K562 (cell line): Measurements from ENCODE around the gene ERCC2. TPM values are rescaled to one million over a fixed set of nuclear protein-coding genes. Genes with fewer than 3 reads are reported as not detected.
A peak's percentile ranks its signal among the peaks of the same experiment; 100 is the strongest.

Experiments used
- FOXA3 ChIP-seq, 2 experiments: fragments of 450-650 bp in 1 of 2; sonication (generic) in 1 of 2; formaldehyde crosslinking; IDR thresholded peaks in 1 of 2; conservative IDR thresholded peaks in 1 of 2; 2 replicates each; pipeline versions ENCODE4 v1.4.0 to v1.8.0; 2020 to 2022; ENCODE audit warnings: mild to moderate bottlenecking in 2 of 2, missing genetic modification reagents in 1 of 2
- FOXM1 ChIP-seq, 2 experiments: fragments of 450-650 bp in 1 of 2; sonication (generic) in 1 of 2; formaldehyde crosslinking in 1 of 2; IDR thresholded peaks; 2 replicates each; pipeline versions ENCODE4 v1.6.1 to v1.9.0; 2017 to 2022; ENCODE audit warnings: low read depth in 2 of 2, mild to moderate bottlenecking in 2 of 2, missing genetic modification reagents in 1 of 2, moderate library complexity in 1 of 2
- KDM4B ChIP-seq, 2 experiments: fragments of 450-650 bp in 1 of 2; sonication (generic) in 1 of 2; IDR thresholded peaks; 2 replicates each; pipeline ENCODE4 v1.6.1; 2016 to 2017; ENCODE audit warnings: borderline replicate concordance in 2 of 2, antibody characterized with exemption in 1 of 2, low read depth in 1 of 2, mild to moderate bottlenecking in 1 of 2
- MAZ ChIP-seq, 2 experiments: fragments of 450-650 bp in 1 of 2; sonication (generic) in 1 of 2; formaldehyde crosslinking; IDR thresholded peaks in 1 of 2; conservative IDR thresholded peaks in 1 of 2; 2 replicates each; pipeline versions ENCODE4 v1.4.0 to v1.5.0; 2020; ENCODE audit warnings: mild to moderate bottlenecking in 1 of 2, missing genetic modification reagents in 1 of 2
- POLR2G ChIP-seq: fragments of 200-400 bp; formaldehyde crosslinking; IDR thresholded peaks from 2 replicates; pipeline ENCODE4 v1.6.1; 2017; ENCODE audit warnings: low read depth, mild to moderate bottlenecking, antibody characterized with exemption, low read length, moderate library complexity
- SAFB2 ChIP-seq: fragments of 200-400 bp; formaldehyde crosslinking; IDR thresholded peaks from 2 replicates; pipeline ENCODE4 v1.6.1; 2018; ENCODE audit warnings: borderline replicate concordance, low read length, low read depth, moderate library complexity; ENCODE audit not compliant: severe bottlenecking
- SP2 ChIP-seq: IDR thresholded peaks from 2 replicates; pipeline ENCODE4 v1.6.1; 2011; ENCODE audit warnings: mild to moderate bottlenecking, low read depth, low read length, moderate library complexity; ENCODE audit not compliant: poor library complexity, severe bottlenecking; ENCODE audit errors: extremely low read depth
- SRSF7 ChIP-seq: fragments of 200-400 bp; formaldehyde crosslinking; optimal IDR thresholded peaks from 2 replicates; pipeline ENCODE3; 2017; ENCODE audit warnings: mild to moderate bottlenecking, low read depth, low read length
- ZBTB1 ChIP-seq: sonication (generic); formaldehyde crosslinking; IDR thresholded peaks from 2 replicates; pipeline ENCODE4 v1.8.1; 2023; ENCODE audit warnings: missing genetic modification reagents, low read depth, mild to moderate bottlenecking, borderline replicate concordance
- ZFX ChIP-seq: sonication (generic); formaldehyde crosslinking; IDR thresholded peaks from 2 replicates; pipeline ENCODE4 v1.8.0; 2022; ENCODE audit warnings: mild to moderate bottlenecking, missing genetic modification reagents, moderate library complexity
- ZNF175 ChIP-seq: fragments of 200-800 bp; sonication (Bioruptor generic); IDR thresholded peaks from 2 replicates; pipeline ENCODE4 v1.6.1; 2016; ENCODE audit warnings: low read depth, mild to moderate bottlenecking, missing genetic modification characterization, missing compliant biosample characterization
- ZNF76 ChIP-seq: fragments of 250-450 bp; sonication (Bioruptor Pico); IDR thresholded peaks from 2 replicates; pipeline ENCODE4 v1.4.0; 2020; ENCODE audit warnings: mild to moderate bottlenecking, moderate library complexity, borderline replicate concordance
- polyA plus RNA-seq, 8 experiments: library from polyadenylated mRNA; depleted of rRNA in 4 of 8; stranded (reverse) in 5 of 8; unstranded in 3 of 8; fragments of >200 nt; fragmentation: Nextera tagmentation in 2 of 8; fragmentation: Illumina TruSeq in 1 of 8; extraction: Ambion mirVana in 2 of 8; extraction: Trizol in 1 of 8; gene quantifications; 2 replicates each; pipeline versions ENCODE4 v1.2.1 to v1.2.3, GENCODE V29; 2011 to 2014; ENCODE audit warnings: inconsistent platforms in 1 of 8, missing spikeins in 1 of 8
- total RNA-seq, 7 experiments: library from RNA; depleted of rRNA in 6 of 7; stranded (reverse); fragments of >200 nt in 6 of 7; fragmentation: Illumina TruSeq in 2 of 7; extraction: Trizol in 2 of 7; gene quantifications; 2 replicates each; pipeline versions ENCODE4 v1.2.1 to v1.2.3, GENCODE V29; 2011 to 2021; ENCODE audit warnings: low replicate concordance in 1 of 7
- TF ChIP-seq, protein P1 (sequence below): fragments of 250-450 bp; sonication (Bioruptor Pico); IDR thresholded peaks from 2 replicates; pipeline ENCODE4 v1.9.0; 2021; ENCODE audit warnings: mild to moderate bottlenecking, inconsistent platforms
- TF ChIP-seq, protein P2 (sequence below): fragments of 250-450 bp; sonication (Bioruptor Pico); IDR thresholded peaks from 2 replicates; pipeline ENCODE4 v1.5.0; 2021; ENCODE audit warnings: mild to moderate bottlenecking, borderline replicate concordance
- TF ChIP-seq, protein P3 (sequence below): fragments of 450-650 bp; formaldehyde crosslinking; IDR thresholded peaks from 2 replicates; pipeline ENCODE4 v1.4.0; 2020; ENCODE audit warnings: mild to moderate bottlenecking, moderate library complexity
- TF ChIP-seq, protein P4 (sequence below): fragments of 450-650 bp; formaldehyde crosslinking; IDR thresholded peaks from 2 replicates; pipeline ENCODE4 v1.4.0; 2022; ENCODE audit warnings: missing genetic modification characterization

The ERCC2 gene
- total and polyA plus RNA-seq, 9 of the 15 experiments (the other 6 are each of a cell fraction or from before 2014, with no cell fraction given) = 2.2 to 55.9 (median 23.4) TPM

DNA sequence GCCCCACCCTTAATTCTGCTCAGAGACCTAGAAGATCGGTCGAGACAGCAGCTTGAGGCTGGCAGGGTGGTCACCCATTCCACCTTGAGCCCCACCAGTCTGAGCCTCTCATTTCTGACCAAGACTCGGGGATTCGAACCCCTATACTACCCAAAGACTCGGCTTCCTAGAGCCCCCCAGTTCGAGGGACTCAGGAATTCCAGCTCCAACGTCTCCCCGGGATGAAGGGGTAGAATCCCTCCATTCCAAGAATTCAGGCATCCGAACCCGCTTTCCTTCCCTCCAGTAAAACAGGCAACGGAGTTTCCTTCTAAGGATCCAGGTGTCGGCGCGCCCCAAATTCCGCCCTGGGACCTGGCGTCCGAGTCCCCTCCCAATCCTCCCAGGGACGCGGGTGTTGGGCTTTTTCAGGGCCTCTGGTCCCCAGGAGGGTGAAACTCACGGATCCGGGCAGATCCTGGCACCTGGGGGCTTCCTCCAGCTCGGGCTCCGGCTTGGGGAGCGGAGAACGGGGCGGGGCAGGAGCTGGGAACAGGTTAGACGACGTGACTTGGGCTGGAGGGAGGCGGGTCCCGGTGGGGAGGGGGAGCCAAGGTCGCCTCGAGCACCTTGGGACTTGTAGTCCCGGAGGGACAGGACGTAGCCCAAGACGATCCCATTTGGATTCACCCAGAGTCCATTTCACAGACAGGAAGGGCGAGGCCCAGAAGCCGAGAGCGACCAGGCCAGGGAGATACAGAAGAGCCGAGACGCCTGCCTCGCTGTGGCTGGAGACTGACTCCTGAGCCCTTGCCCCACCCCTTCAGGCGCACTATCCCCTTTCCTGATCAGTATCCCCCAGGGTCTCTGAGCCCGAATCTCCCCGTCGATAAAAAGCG is 34.4 kb upstream of the ERCC2 start, which contains the start of gene PPP1R13L (continued):
- TF ChIP-seq FOXA3 (CRISPR knock-in tag; conservative IDR thresholded peaks at IDR 0.05 in 1 of 2, IDR thresholded peaks at IDR 0.05 in 1 of 2) (no peak), ZNF76 (CRISPR knock-in tag) (0 out of 2 replicates have a peak, but pooled peaks have one; percentile 34), SP2 (no peak), ZBTB1 (CRISPR knock-in tag) (0 out of 2 replicates have a peak, but pooled peaks have one; percentile 15), SRSF7 (no peak), ZFX (CRISPR knock-in tag) (peak; percentile 39; the same call in 1 of the 2 replicates), ZNF175 (CRISPR knock-in tag) (no peak), SAFB2 (no peak), POLR2G (0 out of 2 replicates have a peak, but pooled peaks have one; percentile 42), MAZ (CRISPR knock-in tag; conservative IDR thresholded peaks at IDR 0.05 in 1 of 2, IDR thresholded peaks at IDR 0.05 in 1 of 2) (peak; percentile 55 to 77), FOXM1 (IDR thresholded peaks at IDR 0.05; ENCODE audit: low read depth) (peak; percentile 79), FOXM1 (CRISPR knock-in tag; IDR thresholded peaks at IDR 0.05; ENCODE audit: low read depth) (no peak), KDM4B (IDR thresholded peaks at IDR 0.05; ENCODE audit: borderline replicate concordance in 2 of 2, low read depth in 1 of 2) (peak in 1 of 2 experiments; percentile 70; a peak in 2 of 4 replicates)
- TF ChIP-seq, protein P1, sequence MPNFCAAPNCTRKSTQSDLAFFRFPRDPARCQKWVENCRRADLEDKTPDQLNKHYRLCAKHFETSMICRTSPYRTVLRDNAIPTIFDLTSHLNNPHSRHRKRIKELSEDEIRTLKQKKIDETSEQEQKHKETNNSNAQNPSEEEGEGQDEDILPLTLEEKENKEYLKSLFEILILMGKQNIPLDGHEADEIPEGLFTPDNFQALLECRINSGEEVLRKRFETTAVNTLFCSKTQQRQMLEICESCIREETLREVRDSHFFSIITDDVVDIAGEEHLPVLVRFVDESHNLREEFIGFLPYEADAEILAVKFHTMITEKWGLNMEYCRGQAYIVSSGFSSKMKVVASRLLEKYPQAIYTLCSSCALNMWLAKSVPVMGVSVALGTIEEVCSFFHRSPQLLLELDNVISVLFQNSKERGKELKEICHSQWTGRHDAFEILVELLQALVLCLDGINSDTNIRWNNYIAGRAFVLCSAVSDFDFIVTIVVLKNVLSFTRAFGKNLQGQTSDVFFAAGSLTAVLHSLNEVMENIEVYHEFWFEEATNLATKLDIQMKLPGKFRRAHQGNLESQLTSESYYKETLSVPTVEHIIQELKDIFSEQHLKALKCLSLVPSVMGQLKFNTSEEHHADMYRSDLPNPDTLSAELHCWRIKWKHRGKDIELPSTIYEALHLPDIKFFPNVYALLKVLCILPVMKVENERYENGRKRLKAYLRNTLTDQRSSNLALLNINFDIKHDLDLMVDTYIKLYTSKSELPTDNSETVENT (CRISPR knock-in tag) = no peak
- TF ChIP-seq, protein P2, sequence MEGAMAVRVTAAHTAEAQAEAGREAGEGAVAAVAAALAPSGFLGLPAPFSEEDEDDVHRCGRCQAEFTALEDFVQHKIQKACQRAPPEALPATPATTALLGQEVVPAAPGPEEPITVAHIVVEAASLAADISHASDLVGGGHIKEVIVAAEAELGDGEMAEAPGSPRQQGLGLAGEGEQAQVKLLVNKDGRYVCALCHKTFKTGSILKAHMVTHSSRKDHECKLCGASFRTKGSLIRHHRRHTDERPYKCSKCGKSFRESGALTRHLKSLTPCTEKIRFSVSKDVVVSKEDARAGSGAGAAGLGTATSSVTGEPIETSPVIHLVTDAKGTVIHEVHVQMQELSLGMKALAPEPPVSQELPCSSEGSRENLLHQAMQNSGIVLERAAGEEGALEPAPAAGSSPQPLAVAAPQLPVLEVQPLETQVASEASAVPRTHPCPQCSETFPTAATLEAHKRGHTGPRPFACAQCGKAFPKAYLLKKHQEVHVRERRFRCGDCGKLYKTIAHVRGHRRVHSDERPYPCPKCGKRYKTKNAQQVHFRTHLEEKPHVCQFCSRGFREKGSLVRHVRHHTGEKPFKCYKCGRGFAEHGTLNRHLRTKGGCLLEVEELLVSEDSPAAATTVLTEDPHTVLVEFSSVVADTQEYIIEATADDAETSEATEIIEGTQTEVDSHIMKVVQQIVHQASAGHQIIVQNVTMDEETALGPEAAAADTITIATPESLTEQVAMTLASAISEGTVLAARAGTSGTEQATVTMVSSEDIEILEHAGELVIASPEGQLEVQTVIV = no peak
- TF ChIP-seq, protein P3, sequence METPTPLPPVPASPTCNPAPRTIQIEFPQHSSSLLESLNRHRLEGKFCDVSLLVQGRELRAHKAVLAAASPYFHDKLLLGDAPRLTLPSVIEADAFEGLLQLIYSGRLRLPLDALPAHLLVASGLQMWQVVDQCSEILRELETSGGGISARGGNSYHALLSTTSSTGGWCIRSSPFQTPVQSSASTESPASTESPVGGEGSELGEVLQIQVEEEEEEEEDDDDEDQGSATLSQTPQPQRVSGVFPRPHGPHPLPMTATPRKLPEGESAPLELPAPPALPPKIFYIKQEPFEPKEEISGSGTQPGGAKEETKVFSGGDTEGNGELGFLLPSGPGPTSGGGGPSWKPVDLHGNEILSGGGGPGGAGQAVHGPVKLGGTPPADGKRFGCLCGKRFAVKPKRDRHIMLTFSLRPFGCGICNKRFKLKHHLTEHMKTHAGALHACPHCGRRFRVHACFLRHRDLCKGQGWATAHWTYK (CRISPR knock-in tag) = no peak
- TF ChIP-seq, protein P4, sequence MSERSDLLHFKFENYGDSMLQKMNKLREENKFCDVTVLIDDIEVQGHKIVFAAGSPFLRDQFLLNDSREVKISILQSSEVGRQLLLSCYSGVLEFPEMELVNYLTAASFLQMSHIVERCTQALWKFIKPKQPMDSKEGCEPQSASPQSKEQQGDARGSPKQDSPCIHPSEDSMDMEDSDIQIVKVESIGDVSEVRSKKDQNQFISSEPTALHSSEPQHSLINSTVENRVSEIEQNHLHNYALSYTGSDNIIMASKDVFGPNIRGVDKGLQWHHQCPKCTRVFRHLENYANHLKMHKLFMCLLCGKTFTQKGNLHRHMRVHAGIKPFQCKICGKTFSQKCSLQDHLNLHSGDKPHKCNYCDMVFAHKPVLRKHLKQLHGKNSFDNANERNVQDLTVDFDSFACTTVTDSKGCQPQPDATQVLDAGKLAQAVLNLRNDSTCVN (CRISPR knock-in tag) = no peak
